Measurements from ENCODE around the gene PFAS.
"Not testable (repeated sequence)": the region's sequence is repeated elsewhere in the genome, so short reads cannot be mapped to it uniquely, and the experiment has no call there.

PFAS gene

GRCh38 chr17:8248751-8249607 lies at the start of gene PFAS:
Gene PFAS, plus strand, starts transcription at chr17:8249289. Its CDS starts 4,649 bp downstream, at chr17:8253938.
- peak; percentile 94 for DNase-seq

- DNase-seq, result no peak
Measured at GRCh38 chr17:8204761-8205555, 44.1 kb upstream of the PFAS start.

- no peak for DNase-seq
Measured at GRCh38 chr17:8206536-8206935, 42.6 kb upstream of the PFAS start.

- DNase-seq, result peak; percentile 94
Measured at GRCh38 chr17:8209907-8210760, 39.0 kb upstream of the PFAS start, which contains the start of gene AURKB. Gene AURKB, minus strand, starts transcription at chr17:8210575. Its CDS starts 351 bp downstream, at chr17:8210224.

- DNase-seq, result peak; percentile 13
Measured at GRCh38 chr17:8210761-8211458, 38.2 kb upstream of the PFAS start.

GRCh38 chr17:8212312-8213180 lies 36.5 kb upstream of the PFAS start:
- no peak for DNase-seq

GRCh38 chr17:8214000-8214399 lies 35.1 kb upstream of the PFAS start:
- DNase-seq, result not testable (repeated sequence)

- DNase-seq, result peak; percentile 89
Measured at GRCh38 chr17:8220783-8221662, 28.1 kb upstream of the PFAS start.

GRCh38 chr17:8221663-8222379 lies 27.3 kb upstream of the PFAS start:
- DNase-seq, result peak; percentile 89

- DNase-seq, result peak; percentile 82
Measured at GRCh38 chr17:8222380-8222629, 26.8 kb upstream of the PFAS start.

- peak; percentile 91 for DNase-seq
Measured at GRCh38 chr17:8222630-8223355, 26.3 kb upstream of the PFAS start.

GRCh38 chr17:8223356-8224126 lies 25.5 kb upstream of the PFAS start:
- peak; percentile 53 for DNase-seq

GRCh38 chr17:8224891-8225812 lies 23.9 kb upstream of the PFAS start:
- no peak for DNase-seq

- DNase-seq, result peak; percentile 68
Measured at GRCh38 chr17:8225813-8226535, 23.1 kb upstream of the PFAS start.

- peak; percentile 57 for DNase-seq
Measured at GRCh38 chr17:8226536-8227237, 22.4 kb upstream of the PFAS start.

GRCh38 chr17:8227238-8227581 lies 21.9 kb upstream of the PFAS start:
- DNase-seq, result no peak

Data from CD4-positive, alpha-beta T cell treated with Interferon gamma for 1 hour (primary cell).